ENCODE measurements around the gene TBX1.

Gene TBX1

GRCh38 chr22:19760058-19760950 is at the start of gene TBX1:
TSS of gene TBX1 (plus strand) at chr22:19760778. CDS start at chr22:19760844, 66 bp downstream.
- DNase-seq (ENCODE audit: low spot score), result no peak

GRCh38 chr22:19713245-19713644 is 47.3 kb upstream of the TBX1 start:
- DNase-seq (ENCODE audit: low spot score), result no peak

GRCh38 chr22:19713650-19714311 is 46.8 kb upstream of the TBX1 start:
- DNase-seq (ENCODE audit: low spot score), result no peak

- DNase-seq (ENCODE audit: low spot score), result no peak
These were observed 46.0 kb upstream of the TBX1 start, which contains the start of gene SEPTIN5 for GRCh38 chr22:19714312-19715187. TSS of gene SEPTIN5 (plus strand) at chr22:19714503. CDS start at chr22:19714589, 86 bp downstream.

- DNase-seq (ENCODE audit: low spot score), result no peak
These were observed 45.2 kb upstream of the TBX1 start for GRCh38 chr22:19715188-19715930.

GRCh38 chr22:19716041-19716828 is 44.3 kb upstream of the TBX1 start:
- no peak for DNase-seq (ENCODE audit: low spot score)

GRCh38 chr22:19716829-19717105 is 43.8 kb upstream of the TBX1 start:
- DNase-seq (ENCODE audit: low spot score), result no peak

- no peak for DNase-seq (ENCODE audit: low spot score)
These were observed 43.4 kb upstream of the TBX1 start for GRCh38 chr22:19717181-19717580.

- DNase-seq (ENCODE audit: low spot score), result peak; percentile 28
These were observed 42.7 kb upstream of the TBX1 start for GRCh38 chr22:19717691-19718455.

GRCh38 chr22:19718456-19719049 is 42.0 kb upstream of the TBX1 start:
- DNase-seq (ENCODE audit: low spot score), result no peak

- no peak for DNase-seq (ENCODE audit: low spot score)
These were observed 41.5 kb upstream of the TBX1 start for GRCh38 chr22:19719050-19719482.

- no peak for DNase-seq (ENCODE audit: low spot score)
These were observed 41.0 kb upstream of the TBX1 start for GRCh38 chr22:19719488-19720021.

GRCh38 chr22:19720150-19720827 is 40.3 kb upstream of the TBX1 start:
- no peak for DNase-seq (ENCODE audit: low spot score)

- DNase-seq (ENCODE audit: low spot score), result no peak
These were observed 39.6 kb upstream of the TBX1 start for GRCh38 chr22:19720999-19721329.

- no peak for DNase-seq (ENCODE audit: low spot score)
These were observed 39.0 kb upstream of the TBX1 start for GRCh38 chr22:19721330-19722177.

- DNase-seq (ENCODE audit: low spot score), result no peak
These were observed 38.2 kb upstream of the TBX1 start for GRCh38 chr22:19722178-19722981.

GRCh38 chr22:19722982-19723231 is 37.7 kb upstream of the TBX1 start:
- no peak for DNase-seq (ENCODE audit: low spot score)
